K562 (cell line): Measurements from ENCODE around the gene SYT6. TPM values are rescaled to one million over a fixed set of nuclear protein-coding genes. Genes with fewer than 3 reads are reported as not detected.
A peak's percentile ranks its signal among the peaks of the same experiment; 100 is the strongest.

Experiments used
- CBX2 ChIP-seq: fragments of 200-600 bp; sonication (generic); IDR thresholded peaks from one replicate; pipeline ENCODE4 v1.6.1; 2012; ENCODE audit warnings: mild to moderate bottlenecking, low read length, inconsistent platforms; ENCODE audit not compliant: insufficient read depth, poor library complexity, severe bottlenecking
- FOXK2 ChIP-seq, 2 experiments: fragments of 450-650 bp; IDR thresholded peaks in 1 of 2; conservative IDR thresholded peaks in 1 of 2; 2 replicates each; pipeline ENCODE4 v1.6.1; 2016; ENCODE audit warnings: low read depth in 2 of 2, mild to moderate bottlenecking in 1 of 2
- SMC3 ChIP-seq: conservative IDR thresholded peaks from 2 replicates; pipeline ENCODE4 v1.6.1; 2011; ENCODE audit warnings: low read depth, low read length, improper control_type of control experiment; ENCODE audit not compliant: insufficient read depth
- ZBTB7A ChIP-seq: IDR thresholded peaks from 2 replicates; pipeline ENCODE4 v1.6.1; 2011; ENCODE audit warnings: low read depth, mild to moderate bottlenecking, low read length, moderate library complexity, borderline replicate concordance; ENCODE audit not compliant: control insufficient read depth
- polyA plus RNA-seq, 8 experiments: library from polyadenylated mRNA; depleted of rRNA in 4 of 8; stranded (reverse) in 5 of 8; unstranded in 3 of 8; fragments of >200 nt; fragmentation: Nextera tagmentation in 2 of 8; fragmentation: Illumina TruSeq in 1 of 8; extraction: Ambion mirVana in 2 of 8; extraction: Trizol in 1 of 8; gene quantifications; 2 replicates each; pipeline versions ENCODE4 v1.2.1 to v1.2.3, GENCODE V29; 2011 to 2014; ENCODE audit warnings: inconsistent platforms in 1 of 8, missing spikeins in 1 of 8
- total RNA-seq, 7 experiments: library from RNA; depleted of rRNA in 6 of 7; stranded (reverse); fragments of >200 nt in 6 of 7; fragmentation: Illumina TruSeq in 2 of 7; extraction: Trizol in 2 of 7; gene quantifications; 2 replicates each; pipeline versions ENCODE4 v1.2.1 to v1.2.3, GENCODE V29; 2011 to 2021; ENCODE audit warnings: low replicate concordance in 1 of 7
- TF ChIP-seq, protein P1 (sequence below), 3 experiments: IDR thresholded peaks in 2 of 3; conservative IDR thresholded peaks in 1 of 3; 2 replicates each; pipeline ENCODE4 v1.5.1; 2011 to 2012; ENCODE audit warnings: low read length in 3 of 3, mild to moderate bottlenecking in 3 of 3, control low read depth in 2 of 3, improper control_type of control experiment in 1 of 3, inconsistent platforms in 1 of 3, low read depth in 1 of 3, mixed read lengths in 1 of 3, moderate library complexity in 1 of 3; ENCODE audit not compliant: insufficient read depth in 2 of 3
- TF ChIP-seq, protein P2 (sequence below): fragments of 450-650 bp; formaldehyde crosslinking; IDR thresholded peaks from 2 replicates; pipeline ENCODE4 v1.4.0; 2020; ENCODE audit warnings: mild to moderate bottlenecking, moderate library complexity
- TF ChIP-seq, protein P3 (sequence below), 3 experiments: fragments of 200-800 bp in 1 of 3; fragments of 250-450 bp in 1 of 3; fragments of 450-650 bp in 1 of 3; sonication (Bioruptor Pico) in 1 of 3; sonication (Bioruptor generic) in 1 of 3; formaldehyde crosslinking in 1 of 3; IDR thresholded peaks; 2 replicates each; pipeline versions ENCODE4 v1.6.1 to v1.8.0; 2016 to 2022; ENCODE audit warnings: mild to moderate bottlenecking in 2 of 3, missing genetic modification characterization in 2 of 3, missing compliant biosample characterization in 1 of 3, moderate library complexity in 1 of 3

The SYT6 gene
- total and polyA plus RNA-seq, 9 of the 15 experiments (the other 6 are each of a cell fraction or from before 2014, with no cell fraction given) = 0.06 TPM; not detected in 8

DNA sequence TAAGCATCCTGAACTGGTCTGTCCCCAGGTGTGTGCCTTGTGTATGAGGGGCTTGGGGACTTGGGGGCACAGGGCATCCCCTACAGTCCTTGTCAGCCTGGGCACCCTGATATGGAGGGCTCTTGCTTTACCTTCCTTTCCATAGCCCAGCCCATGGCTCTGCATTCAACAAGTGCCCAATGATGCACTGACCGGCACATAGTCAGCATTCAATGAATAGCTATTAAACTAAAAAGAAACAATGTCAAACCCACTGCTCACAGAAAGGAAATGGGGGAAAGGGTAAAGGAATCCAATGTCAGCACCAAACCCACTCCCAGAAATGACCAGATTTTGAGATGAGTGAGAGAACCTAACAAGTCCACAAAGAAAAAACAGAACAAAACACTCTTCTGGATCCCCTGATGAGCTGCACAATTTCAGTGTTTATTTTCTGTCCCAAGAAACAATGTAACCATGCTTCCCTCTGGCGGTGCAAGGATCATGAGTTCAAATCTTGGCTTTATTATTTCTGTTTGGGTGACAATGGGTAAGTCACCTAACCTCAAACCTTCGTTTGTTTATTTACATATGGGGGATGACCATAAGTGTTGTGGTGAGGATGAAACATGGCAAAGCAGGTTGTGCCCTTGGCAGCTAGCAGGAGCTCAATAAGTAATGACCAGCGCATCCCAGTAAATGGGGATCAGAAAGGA, 22.0 kb downstream of the SYT6 start (continued):
- TF ChIP-seq ZBTB7A = no peak
- no peak for TF ChIP-seq CBX2
- TF ChIP-seq, protein P1, sequence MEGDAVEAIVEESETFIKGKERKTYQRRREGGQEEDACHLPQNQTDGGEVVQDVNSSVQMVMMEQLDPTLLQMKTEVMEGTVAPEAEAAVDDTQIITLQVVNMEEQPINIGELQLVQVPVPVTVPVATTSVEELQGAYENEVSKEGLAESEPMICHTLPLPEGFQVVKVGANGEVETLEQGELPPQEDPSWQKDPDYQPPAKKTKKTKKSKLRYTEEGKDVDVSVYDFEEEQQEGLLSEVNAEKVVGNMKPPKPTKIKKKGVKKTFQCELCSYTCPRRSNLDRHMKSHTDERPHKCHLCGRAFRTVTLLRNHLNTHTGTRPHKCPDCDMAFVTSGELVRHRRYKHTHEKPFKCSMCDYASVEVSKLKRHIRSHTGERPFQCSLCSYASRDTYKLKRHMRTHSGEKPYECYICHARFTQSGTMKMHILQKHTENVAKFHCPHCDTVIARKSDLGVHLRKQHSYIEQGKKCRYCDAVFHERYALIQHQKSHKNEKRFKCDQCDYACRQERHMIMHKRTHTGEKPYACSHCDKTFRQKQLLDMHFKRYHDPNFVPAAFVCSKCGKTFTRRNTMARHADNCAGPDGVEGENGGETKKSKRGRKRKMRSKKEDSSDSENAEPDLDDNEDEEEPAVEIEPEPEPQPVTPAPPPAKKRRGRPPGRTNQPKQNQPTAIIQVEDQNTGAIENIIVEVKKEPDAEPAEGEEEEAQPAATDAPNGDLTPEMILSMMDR (IDR thresholded peaks at IDR 0.05 in 2 of 3, conservative IDR thresholded peaks at IDR 0.05 in 1 of 3; ENCODE audit: insufficient read depth in 2 of 3, low read depth in 1 of 3, low read length in 3 of 3) = peak; percentile 18 to 64 (median 36); a peak in 4 of 6 replicates
- 0 out of 2 replicates have a peak, but pooled peaks have one; percentile 10 for TF ChIP-seq SMC3
- TF ChIP-seq FOXK2 (conservative IDR thresholded peaks at IDR 0.05 in 1 of 2, IDR thresholded peaks at IDR 0.05 in 1 of 2; ENCODE audit: low read depth in 2 of 2) = 0 out of 4 replicates have a peak, but pooled peaks of 1 of the 2 experiments have one; percentile 12
- TF ChIP-seq, protein P2, sequence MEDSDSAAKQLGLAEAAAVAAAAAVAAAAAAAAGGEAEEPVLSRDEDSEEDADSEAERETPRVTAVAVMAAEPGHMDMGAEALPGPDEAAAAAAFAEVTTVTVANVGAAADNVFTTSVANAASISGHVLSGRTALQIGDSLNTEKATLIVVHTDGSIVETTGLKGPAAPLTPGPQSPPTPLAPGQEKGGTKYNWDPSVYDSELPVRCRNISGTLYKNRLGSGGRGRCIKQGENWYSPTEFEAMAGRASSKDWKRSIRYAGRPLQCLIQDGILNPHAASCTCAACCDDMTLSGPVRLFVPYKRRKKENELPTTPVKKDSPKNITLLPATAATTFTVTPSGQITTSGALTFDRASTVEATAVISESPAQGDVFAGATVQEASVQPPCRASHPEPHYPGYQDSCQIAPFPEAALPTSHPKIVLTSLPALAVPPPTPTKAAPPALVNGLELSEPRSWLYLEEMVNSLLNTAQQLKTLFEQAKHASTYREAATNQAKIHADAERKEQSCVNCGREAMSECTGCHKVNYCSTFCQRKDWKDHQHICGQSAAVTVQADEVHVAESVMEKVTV (CRISPR knock-in tag) = peak; percentile 10; the same call in 1 of the 2 replicates
- TF ChIP-seq, protein P3, sequence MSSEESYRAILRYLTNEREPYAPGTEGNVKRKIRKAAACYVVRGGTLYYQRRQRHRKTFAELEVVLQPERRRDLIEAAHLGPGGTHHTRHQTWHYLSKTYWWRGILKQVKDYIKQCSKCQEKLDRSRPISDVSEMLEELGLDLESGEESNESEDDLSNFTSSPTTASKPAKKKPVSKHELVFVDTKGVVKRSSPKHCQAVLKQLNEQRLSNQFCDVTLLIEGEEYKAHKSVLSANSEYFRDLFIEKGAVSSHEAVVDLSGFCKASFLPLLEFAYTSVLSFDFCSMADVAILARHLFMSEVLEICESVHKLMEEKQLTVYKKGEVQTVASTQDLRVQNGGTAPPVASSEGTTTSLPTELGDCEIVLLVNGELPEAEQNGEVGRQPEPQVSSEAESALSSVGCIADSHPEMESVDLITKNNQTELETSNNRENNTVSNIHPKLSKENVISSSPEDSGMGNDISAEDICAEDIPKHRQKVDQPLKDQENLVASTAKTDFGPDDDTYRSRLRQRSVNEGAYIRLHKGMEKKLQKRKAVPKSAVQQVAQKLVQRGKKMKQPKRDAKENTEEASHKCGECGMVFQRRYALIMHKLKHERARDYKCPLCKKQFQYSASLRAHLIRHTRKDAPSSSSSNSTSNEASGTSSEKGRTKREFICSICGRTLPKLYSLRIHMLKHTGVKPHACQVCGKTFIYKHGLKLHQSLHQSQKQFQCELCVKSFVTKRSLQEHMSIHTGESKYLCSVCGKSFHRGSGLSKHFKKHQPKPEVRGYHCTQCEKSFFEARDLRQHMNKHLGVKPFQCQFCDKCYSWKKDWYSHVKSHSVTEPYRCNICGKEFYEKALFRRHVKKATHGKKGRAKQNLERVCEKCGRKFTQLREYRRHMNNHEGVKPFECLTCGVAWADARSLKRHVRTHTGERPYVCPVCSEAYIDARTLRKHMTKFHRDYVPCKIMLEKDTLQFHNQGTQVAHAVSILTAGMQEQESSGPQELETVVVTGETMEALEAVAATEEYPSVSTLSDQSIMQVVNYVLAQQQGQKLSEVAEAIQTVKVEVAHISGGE (CRISPR knock-in tag; IDR thresholded peaks at IDR 0.05) = peak in 1 of 3 experiments; percentile 59; a peak in 2 of 6 replicates
